HG02938 (cell line): ENCODE results near the gene MUCL3.
"Not testable (repeated sequence)": the region's sequence is repeated elsewhere in the genome, so short reads cannot be mapped to it uniquely, and the experiment has no call there.

Experiments used
- ATAC-seq: cut with Tn5 transposase; IDR thresholded peaks from one replicate; pipeline ENCODE4 v1.9.1; 2021; ENCODE audit warnings: mild to moderate bottlenecking, moderate library complexity; ENCODE audit not compliant: unreplicated experiment

MUCL3 gene

GRCh38 chr6:30974490-30975252 is 33.9 kb downstream of the MUCL3 start:
- no peak for ATAC-seq

GRCh38 chr6:30979141-30979540 is 38.4 kb downstream of the MUCL3 start:
- ATAC-seq = no peak

GRCh38 chr6:30979690-30980089 is 38.9 kb downstream of the MUCL3 start:
- ATAC-seq = no peak

- no peak for ATAC-seq
Observed at GRCh38 chr6:30981942-30982772, 41.4 kb downstream of the MUCL3 start.

GRCh38 chr6:30983439-30983838 is 42.7 kb downstream of the MUCL3 start, which contains the start of gene MUC21:
Gene MUC21, plus strand, starts transcription at chr6:30983718. Its CDS starts 241 bp downstream, at chr6:30983959.
- ATAC-seq = no peak

- ATAC-seq = no peak
Observed at GRCh38 chr6:30985490-30985889, 44.7 kb downstream of the MUCL3 start.

GRCh38 chr6:30987304-30987703 is 46.5 kb downstream of the MUCL3 start:
- no peak for ATAC-seq

GRCh38 chr6:30988209-30988825 is 47.5 kb downstream of the MUCL3 start:
- no peak for ATAC-seq

- no peak for ATAC-seq
Observed at GRCh38 chr6:30990422-30991086, 49.8 kb downstream of the MUCL3 start.

- no peak for ATAC-seq
Observed at GRCh38 chr6:30991891-30992290, 51.1 kb downstream of the MUCL3 start.

- ATAC-seq = no peak
Observed at GRCh38 chr6:30997301-30997700, 56.5 kb downstream of the MUCL3 start.

- ATAC-seq = no peak
Observed at GRCh38 chr6:30998785-30999184, 58.0 kb downstream of the MUCL3 start.

GRCh38 chr6:31000067-31000860 is 59.5 kb downstream of the MUCL3 start:
- not testable (repeated sequence) for ATAC-seq

GRCh38 chr6:31001281-31001888 is 60.6 kb downstream of the MUCL3 start:
- no peak for ATAC-seq

GRCh38 chr6:31002471-31002870 is 61.7 kb downstream of the MUCL3 start:
- no peak for ATAC-seq
